GM12872 (cell line): ENCODE results near the gene ZMYM4.

Source experiments
- TF ChIP-seq, protein P1 (sequence below): IDR thresholded peaks from 3 replicates; pipeline ENCODE4 v1.5.1; 2011; ENCODE audit warnings: low read depth, mild to moderate bottlenecking, low read length, moderate library complexity; ENCODE audit not compliant: insufficient read depth

ZMYM4 gene

GRCh38 chr1:35301674-35302392 lies 33.3 kb downstream of the ZMYM4 start:
- TF ChIP-seq, protein P1, sequence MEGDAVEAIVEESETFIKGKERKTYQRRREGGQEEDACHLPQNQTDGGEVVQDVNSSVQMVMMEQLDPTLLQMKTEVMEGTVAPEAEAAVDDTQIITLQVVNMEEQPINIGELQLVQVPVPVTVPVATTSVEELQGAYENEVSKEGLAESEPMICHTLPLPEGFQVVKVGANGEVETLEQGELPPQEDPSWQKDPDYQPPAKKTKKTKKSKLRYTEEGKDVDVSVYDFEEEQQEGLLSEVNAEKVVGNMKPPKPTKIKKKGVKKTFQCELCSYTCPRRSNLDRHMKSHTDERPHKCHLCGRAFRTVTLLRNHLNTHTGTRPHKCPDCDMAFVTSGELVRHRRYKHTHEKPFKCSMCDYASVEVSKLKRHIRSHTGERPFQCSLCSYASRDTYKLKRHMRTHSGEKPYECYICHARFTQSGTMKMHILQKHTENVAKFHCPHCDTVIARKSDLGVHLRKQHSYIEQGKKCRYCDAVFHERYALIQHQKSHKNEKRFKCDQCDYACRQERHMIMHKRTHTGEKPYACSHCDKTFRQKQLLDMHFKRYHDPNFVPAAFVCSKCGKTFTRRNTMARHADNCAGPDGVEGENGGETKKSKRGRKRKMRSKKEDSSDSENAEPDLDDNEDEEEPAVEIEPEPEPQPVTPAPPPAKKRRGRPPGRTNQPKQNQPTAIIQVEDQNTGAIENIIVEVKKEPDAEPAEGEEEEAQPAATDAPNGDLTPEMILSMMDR: no peak

- TF ChIP-seq, protein P1: no peak
Measured at GRCh38 chr1:35305383-35305782, 36.9 kb downstream of the ZMYM4 start.

DNA sequence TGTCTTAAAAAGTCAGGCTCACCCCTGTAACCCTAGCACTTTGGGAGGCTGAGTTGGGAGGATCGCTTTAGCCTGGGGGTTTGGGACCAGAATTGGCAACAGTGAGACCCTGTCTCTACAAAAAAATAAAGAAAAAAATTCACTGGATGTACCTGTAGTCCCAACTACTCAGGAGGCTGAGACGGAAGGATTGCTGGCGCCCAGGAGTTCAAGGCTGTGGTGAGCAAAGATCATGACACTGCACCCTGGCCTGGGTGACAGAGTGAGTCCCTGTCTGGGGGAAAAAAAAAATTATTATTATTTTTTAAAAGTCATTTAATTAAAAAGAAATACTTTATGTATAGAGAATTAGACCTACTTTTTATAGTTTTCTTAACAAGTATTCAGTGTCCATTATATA lies 47.1 kb downstream of the ZMYM4 start:
- TF ChIP-seq, protein P1: no peak

- TF ChIP-seq, protein P1: no peak
Measured at GRCh38 chr1:35316264-35316663, 47.8 kb downstream of the ZMYM4 start.

DNA sequence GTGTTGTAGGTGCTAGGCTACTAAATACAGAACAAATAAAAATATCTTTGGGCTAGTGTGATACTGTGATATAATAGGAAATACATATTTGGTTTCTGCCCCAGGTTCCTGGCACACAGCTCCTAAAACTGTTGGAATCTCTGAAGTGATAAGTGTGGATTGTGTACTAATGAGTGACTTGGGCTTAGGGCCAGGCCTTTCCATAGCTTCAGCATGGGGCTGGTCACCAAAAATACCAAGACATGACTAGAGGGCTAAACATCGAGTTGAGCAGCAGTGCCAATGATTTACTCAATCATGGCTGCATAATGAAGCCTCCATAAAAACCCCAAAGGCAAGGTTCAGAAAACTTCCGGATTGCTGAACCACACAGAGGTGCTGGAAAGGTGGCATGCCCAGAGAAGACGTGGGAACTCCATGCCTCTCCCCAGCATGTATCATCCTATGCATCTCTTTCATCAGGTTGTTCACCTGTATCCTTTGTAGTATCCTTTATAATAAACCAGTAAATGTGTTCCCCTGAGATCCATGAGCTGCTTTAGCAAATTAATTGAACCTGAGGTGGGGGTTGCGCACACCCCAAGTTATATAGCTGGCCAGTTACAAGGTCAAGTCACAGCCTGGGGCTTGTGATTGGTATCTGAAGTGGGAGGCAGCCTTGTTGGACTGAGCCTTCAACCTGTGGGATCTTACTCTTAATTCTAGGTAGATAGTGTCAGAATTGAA lies 51.6 kb downstream of the ZMYM4 start:
- TF ChIP-seq, protein P1: no peak

- TF ChIP-seq, protein P1: no peak
Measured at GRCh38 chr1:35320937-35321336, 52.4 kb downstream of the ZMYM4 start.

DNA sequence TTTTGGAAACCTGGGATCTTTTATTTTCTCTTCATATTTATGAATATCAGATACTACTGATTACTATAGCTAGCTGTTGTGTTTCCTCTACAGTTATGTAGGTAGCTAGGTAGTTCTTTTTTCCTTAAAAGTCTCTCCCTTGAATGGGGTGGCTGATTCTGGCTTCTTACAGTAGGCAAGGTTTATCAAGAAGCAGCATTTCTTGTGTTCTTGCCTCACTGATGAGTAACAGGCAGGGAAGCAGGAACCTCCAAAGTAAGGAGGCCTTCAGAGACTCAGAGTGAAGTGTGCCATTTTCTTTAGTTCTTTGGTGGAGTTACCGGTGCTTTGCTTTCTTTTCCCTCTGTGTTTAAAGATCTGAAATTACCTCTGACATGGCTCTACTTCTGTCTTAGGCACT lies 56.0 kb downstream of the ZMYM4 start:
- TF ChIP-seq, protein P1: no peak
